ENCODE results near the gene RHOJ. TPM values are rescaled to one million over a fixed set of nuclear protein-coding genes. Genes with fewer than 3 reads are reported as not detected.
A peak's percentile ranks its signal among the peaks of the same experiment; 100 is the strongest.

Gene RHOJ
- total and polyA plus RNA-seq, 9 of the 15 experiments (the other 6 are each of a cell fraction or from before 2014, with no cell fraction given), result not detected

DNA sequence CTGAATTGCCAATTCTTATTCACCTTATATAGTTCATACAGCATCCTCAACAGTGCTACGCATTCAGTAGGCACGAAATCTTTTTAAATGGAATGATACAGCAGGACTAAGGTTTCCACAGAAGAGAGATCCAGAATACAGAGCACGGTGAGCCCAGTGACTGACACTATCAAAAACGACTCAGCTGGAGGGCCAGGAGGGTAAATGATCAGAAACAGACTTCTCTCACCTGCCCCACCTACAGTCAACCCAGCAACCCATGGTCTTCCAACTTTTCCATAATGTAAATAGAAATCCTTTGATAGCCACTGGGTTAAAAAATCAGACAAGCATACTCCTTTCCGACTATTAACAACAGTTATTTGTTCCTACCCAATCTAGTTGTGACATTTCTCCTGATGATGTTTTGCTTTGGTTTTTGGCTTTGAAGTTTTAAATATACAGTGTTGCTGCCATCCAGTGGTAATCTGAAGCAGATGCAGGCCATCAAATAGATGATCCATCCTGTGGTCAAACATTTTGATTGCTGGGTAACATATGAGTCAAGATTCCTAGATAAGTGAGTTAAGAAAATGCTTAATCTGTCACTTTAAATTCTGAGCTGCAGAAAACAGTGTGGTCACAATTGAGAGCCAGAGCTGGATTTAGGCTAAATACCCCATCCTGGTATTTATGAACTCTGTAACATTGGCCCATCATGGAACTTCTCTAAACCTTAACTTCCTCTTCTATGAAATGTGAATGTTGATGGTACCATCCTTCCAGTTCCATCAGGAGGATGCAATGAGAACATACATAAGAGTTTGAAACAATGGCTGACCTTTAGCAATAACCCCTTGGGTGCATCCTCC is 72.5 kb downstream of the RHOJ start (continued):
- TF ChIP-seq, protein P1, sequence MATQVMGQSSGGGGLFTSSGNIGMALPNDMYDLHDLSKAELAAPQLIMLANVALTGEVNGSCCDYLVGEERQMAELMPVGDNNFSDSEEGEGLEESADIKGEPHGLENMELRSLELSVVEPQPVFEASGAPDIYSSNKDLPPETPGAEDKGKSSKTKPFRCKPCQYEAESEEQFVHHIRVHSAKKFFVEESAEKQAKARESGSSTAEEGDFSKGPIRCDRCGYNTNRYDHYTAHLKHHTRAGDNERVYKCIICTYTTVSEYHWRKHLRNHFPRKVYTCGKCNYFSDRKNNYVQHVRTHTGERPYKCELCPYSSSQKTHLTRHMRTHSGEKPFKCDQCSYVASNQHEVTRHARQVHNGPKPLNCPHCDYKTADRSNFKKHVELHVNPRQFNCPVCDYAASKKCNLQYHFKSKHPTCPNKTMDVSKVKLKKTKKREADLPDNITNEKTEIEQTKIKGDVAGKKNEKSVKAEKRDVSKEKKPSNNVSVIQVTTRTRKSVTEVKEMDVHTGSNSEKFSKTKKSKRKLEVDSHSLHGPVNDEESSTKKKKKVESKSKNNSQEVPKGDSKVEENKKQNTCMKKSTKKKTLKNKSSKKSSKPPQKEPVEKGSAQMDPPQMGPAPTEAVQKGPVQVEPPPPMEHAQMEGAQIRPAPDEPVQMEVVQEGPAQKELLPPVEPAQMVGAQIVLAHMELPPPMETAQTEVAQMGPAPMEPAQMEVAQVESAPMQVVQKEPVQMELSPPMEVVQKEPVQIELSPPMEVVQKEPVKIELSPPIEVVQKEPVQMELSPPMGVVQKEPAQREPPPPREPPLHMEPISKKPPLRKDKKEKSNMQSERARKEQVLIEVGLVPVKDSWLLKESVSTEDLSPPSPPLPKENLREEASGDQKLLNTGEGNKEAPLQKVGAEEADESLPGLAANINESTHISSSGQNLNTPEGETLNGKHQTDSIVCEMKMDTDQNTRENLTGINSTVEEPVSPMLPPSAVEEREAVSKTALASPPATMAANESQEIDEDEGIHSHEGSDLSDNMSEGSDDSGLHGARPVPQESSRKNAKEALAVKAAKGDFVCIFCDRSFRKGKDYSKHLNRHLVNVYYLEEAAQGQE (IDR thresholded peaks at IDR 0.05; ENCODE audit: borderline replicate concordance), result peak; percentile 64
- TF ChIP-seq, protein P1 (CRISPR knock-in tag; IDR thresholded peaks at IDR 0.05; ENCODE audit: low read depth), result no peak
- TF ChIP-seq, protein P2, sequence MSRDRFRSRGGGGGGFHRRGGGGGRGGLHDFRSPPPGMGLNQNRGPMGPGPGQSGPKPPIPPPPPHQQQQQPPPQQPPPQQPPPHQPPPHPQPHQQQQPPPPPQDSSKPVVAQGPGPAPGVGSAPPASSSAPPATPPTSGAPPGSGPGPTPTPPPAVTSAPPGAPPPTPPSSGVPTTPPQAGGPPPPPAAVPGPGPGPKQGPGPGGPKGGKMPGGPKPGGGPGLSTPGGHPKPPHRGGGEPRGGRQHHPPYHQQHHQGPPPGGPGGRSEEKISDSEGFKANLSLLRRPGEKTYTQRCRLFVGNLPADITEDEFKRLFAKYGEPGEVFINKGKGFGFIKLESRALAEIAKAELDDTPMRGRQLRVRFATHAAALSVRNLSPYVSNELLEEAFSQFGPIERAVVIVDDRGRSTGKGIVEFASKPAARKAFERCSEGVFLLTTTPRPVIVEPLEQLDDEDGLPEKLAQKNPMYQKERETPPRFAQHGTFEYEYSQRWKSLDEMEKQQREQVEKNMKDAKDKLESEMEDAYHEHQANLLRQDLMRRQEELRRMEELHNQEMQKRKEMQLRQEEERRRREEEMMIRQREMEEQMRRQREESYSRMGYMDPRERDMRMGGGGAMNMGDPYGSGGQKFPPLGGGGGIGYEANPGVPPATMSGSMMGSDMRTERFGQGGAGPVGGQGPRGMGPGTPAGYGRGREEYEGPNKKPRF (IDR thresholded peaks at IDR 0.05; ENCODE audit: low read depth, low read length), result no peak
- TF ChIP-seq RAD21 (CRISPR knock-in tag; conservative IDR thresholded peaks at IDR 0.05 in 1 of 2, IDR thresholded peaks at IDR 0.05 in 1 of 2), result peak; percentile 77 to 80
- TF ChIP-seq POLR2B (IDR thresholded peaks at IDR 0.05; ENCODE audit: low read depth, partially characterized antibody), result no peak
- TF ChIP-seq, protein P3, sequence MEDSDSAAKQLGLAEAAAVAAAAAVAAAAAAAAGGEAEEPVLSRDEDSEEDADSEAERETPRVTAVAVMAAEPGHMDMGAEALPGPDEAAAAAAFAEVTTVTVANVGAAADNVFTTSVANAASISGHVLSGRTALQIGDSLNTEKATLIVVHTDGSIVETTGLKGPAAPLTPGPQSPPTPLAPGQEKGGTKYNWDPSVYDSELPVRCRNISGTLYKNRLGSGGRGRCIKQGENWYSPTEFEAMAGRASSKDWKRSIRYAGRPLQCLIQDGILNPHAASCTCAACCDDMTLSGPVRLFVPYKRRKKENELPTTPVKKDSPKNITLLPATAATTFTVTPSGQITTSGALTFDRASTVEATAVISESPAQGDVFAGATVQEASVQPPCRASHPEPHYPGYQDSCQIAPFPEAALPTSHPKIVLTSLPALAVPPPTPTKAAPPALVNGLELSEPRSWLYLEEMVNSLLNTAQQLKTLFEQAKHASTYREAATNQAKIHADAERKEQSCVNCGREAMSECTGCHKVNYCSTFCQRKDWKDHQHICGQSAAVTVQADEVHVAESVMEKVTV (CRISPR knock-in tag; IDR thresholded peaks at IDR 0.05), result peak; percentile 51
- no peak for TF ChIP-seq GATAD2A (IDR thresholded peaks at IDR 0.05)
- peak; percentile 36; the same call in 1 of the 2 replicates for TF ChIP-seq SMC3 (conservative IDR thresholded peaks at IDR 0.05; ENCODE audit: insufficient read depth, low read depth, low read length)
- TF ChIP-seq MTA1 (IDR thresholded peaks at IDR 0.05; ENCODE audit: borderline replicate concordance), result no peak
